HepG2 (cell line): ENCODE measurements around the gene RAP2A. TPM values are rescaled to one million over a fixed set of nuclear protein-coding genes. Genes with fewer than 3 reads are reported as not detected.

Experiments
- ATAC-seq: fragments of 200-7000 bp; cut with Tn5 transposase; 3 replicates; pipeline ENCODE4 v1.9.1; 2020; ENCODE audit warnings: mild to moderate bottlenecking, moderate library complexity
- BruUV-seq: library from RNA; stranded (reverse); fragments of 400-500 nt; replicated peaks from 2 replicates; lab custom pipeline; 2021; lab: Mats Ljungman, UMichigan
- CTCF ChIA-PET: fragments of 300-600 bp; formaldehyde crosslinking; extraction: SDS; loops from one replicate; lab custom pipeline; 2021; ENCODE audit warnings: low total read pairs, inconsistent platforms, low intra/inter-chr PET ratio; lab: Yijun Ruan, JAX
- POLR2A ChIA-PET: fragments of 350-600 bp; sonication (Branson Sonifier 250); formaldehyde crosslinking; loops from one replicate; lab custom pipeline; 2020; ENCODE audit warnings: antibody characterized with exemption, inconsistent platforms; lab: Yijun Ruan, JAX
- DNase-seq: peaks from one replicate; pipeline ENCODE4 v3.0.0-alpha.2; 2015; ENCODE audit warnings: low spot score
- FAIRE-seq: peaks from 3 replicates; lab custom pipeline; 2011; peaks lifted over from hg19 to GRCh38; lab: Jason Lieb, UNC
- H2AFZ ChIP-seq: one replicate; pipeline ENCODE4 v1.6.1; 2011; ENCODE audit warnings: low read length, inconsistent platforms
- H3K27ac ChIP-seq: fragments of 300-600 bp; 3 replicates; pipeline ENCODE4 v1.8.0; 2011; ENCODE audit warnings: mixed run types, mild to moderate bottlenecking, mixed read lengths, low read length, inconsistent platforms; ENCODE audit not compliant: insufficient read depth; ENCODE audit errors: extremely low read length
- H3K27me3 ChIP-seq, 2 experiments: fragments of 200-600 bp in 1 of 2; 2 replicates in 1 of 2; 3 replicates in 1 of 2; pipeline versions ENCODE4 v1.6.0 to v1.8.0; 2011; ENCODE audit warnings: low read length in 2 of 2, mild to moderate bottlenecking in 2 of 2, moderate library complexity in 2 of 2, inconsistent platforms in 1 of 2; ENCODE audit not compliant: insufficient read depth in 2 of 2, control insufficient read depth in 1 of 2
- H3K36me3 ChIP-seq, 2 experiments: fragments of 200-600 bp in 1 of 2; replicated peaks in 1 of 2; 2 replicates in 1 of 2; 3 replicates in 1 of 2; pipeline versions ENCODE4 v1.5.1 to v1.8.0; 2011; ENCODE audit warnings: low read length in 2 of 2, inconsistent platforms in 1 of 2; ENCODE audit not compliant: insufficient read depth in 2 of 2, control insufficient read depth in 1 of 2
- H3K4me1 ChIP-seq: 2 replicates; pipeline ENCODE4 v1.5.1; 2012; ENCODE audit warnings: low read length, inconsistent platforms; ENCODE audit not compliant: insufficient read depth
- H3K4me2 ChIP-seq: 2 replicates; pipeline ENCODE4 v1.6.0; 2011; ENCODE audit warnings: low read depth, low read length, inconsistent platforms
- H3K4me3 ChIP-seq, 3 experiments: fragments of 200-600 bp in 1 of 3; sonication (generic), shearing (Covaris generic) in 1 of 3; replicated peaks in 1 of 3; 2 replicates each; pipeline ENCODE4 v1.5.1; 2011 to 2016; ENCODE audit warnings: low read length in 3 of 3, inconsistent platforms in 2 of 3, low read depth in 2 of 3, mild to moderate bottlenecking in 2 of 3, control low read depth in 1 of 3, mixed read lengths in 1 of 3; ENCODE audit not compliant: insufficient read depth in 1 of 3
- H3K79me2 ChIP-seq: one replicate; pipeline ENCODE4 v1.6.1; 2011; ENCODE audit warnings: low read length, inconsistent platforms; ENCODE audit not compliant: insufficient read depth
- H3K9ac ChIP-seq: 2 replicates; pipeline ENCODE4 v1.6.0; 2011; ENCODE audit warnings: mild to moderate bottlenecking, low read depth, low read length, inconsistent platforms; ENCODE audit not compliant: insufficient read depth
- H3K9me3 ChIP-seq: 2 replicates; pipeline ENCODE4 v1.5.1; 2012; ENCODE audit warnings: mild to moderate bottlenecking, low read length
- H4K20me1 ChIP-seq: 2 replicates; pipeline ENCODE4 v1.6.0; 2011; ENCODE audit warnings: inconsistent platforms, mild to moderate bottlenecking, low read length, moderate library complexity; ENCODE audit not compliant: insufficient read depth
- BRCA1 ChIP-seq: sonication (generic); formaldehyde crosslinking; IDR thresholded peaks from 2 replicates; pipeline ENCODE4 v1.4.0; 2020; ENCODE audit warnings: missing genetic modification reagents
- CEBPB ChIP-seq: IDR thresholded peaks from 2 replicates; pipeline ENCODE4 v1.6.1; 2011; ENCODE audit warnings: low read depth, low read length, improper control_type of control experiment, borderline replicate concordance
- WGBS: methylation state at CpG from one replicate; pipeline ENCODE4 v1.1.6; 2017; ENCODE audit warnings: low lambda C conversion rate; 5-methylcytosine and 5-hydroxymethylcytosine counted together
- in situ Hi-C: cut with HindIII; loops from 2 replicates; pipeline ENCODE4 v1.10.0; 2017; ENCODE audit warnings: low pct_unique_long_range_greater_than_20kb; ENCODE audit not compliant: extremely low pct_ligation_motif_present
- intact Hi-C: fragments of 100-400 bp; cut with micrococcal nuclease; formaldehyde crosslinking; loops from one replicate; pipeline ENCODE4 v1.10.0; 2022; ENCODE audit not compliant: unreplicated experiment
- polyA plus RNA-seq, 8 experiments: library from polyadenylated mRNA; depleted of rRNA in 3 of 8; stranded (reverse) in 7 of 8; unstranded in 1 of 8; fragments of >200 nt; fragmentation: Illumina TruSeq in 4 of 8; extraction: Trizol in 4 of 8; gene quantifications; 2 replicates each; pipeline versions ENCODE4 v1.2.1 to v1.2.3, GENCODE V29; 2011 to 2016; ENCODE audit warnings: low read depth in 4 of 8, missing spikeins in 1 of 8, mixed read lengths in 1 of 8; ENCODE audit not compliant: insufficient read depth in 1 of 8
- total RNA-seq, 5 experiments: library from RNA; depleted of rRNA; stranded (reverse); fragments of >200 nt; fragmentation: Illumina TruSeq; extraction: Trizol; gene quantifications; 2 replicates each; pipeline ENCODE4 v1.2.3, GENCODE V29; 2016; ENCODE audit warnings: low read depth in 1 of 5
- TF ChIP-seq, protein P1 (sequence below), 2 experiments: sonication (generic) in 1 of 2; formaldehyde crosslinking in 1 of 2; IDR thresholded peaks; 2 replicates each; pipeline versions ENCODE4 v1.6.1 to v1.9.0; 2014 to 2022; ENCODE audit warnings: antibody characterized with exemption in 1 of 2, borderline replicate concordance in 1 of 2, inconsistent platforms in 1 of 2, low read depth in 1 of 2, missing genetic modification reagents in 1 of 2

The RAP2A gene
- total and polyA plus RNA-seq, 2 of the 13 experiments (the other 11 are each of a cell fraction or from before 2014, with no cell fraction given) = 9.9 to 23.1 TPM

DNA sequence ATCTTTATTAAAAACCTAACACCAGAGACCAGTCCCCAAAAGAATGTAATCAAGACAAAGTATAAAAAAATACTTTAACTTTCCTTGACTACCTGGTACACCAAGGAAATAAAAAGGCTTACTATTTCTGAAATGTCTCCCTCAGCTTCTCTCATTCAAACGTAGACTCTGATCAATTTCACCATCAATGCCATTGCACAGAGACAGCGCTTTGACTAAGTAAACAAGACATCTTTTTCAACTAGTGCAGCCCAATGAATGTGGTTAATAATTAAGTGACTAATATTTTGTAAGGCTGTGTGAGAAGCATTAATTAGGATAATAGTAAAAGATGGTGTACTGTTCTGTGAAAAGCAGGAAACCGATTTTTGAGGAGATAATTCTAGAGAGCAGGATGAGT lies 7.3 kb upstream of the RAP2A start (continued):
- TF ChIP-seq, protein P1, sequence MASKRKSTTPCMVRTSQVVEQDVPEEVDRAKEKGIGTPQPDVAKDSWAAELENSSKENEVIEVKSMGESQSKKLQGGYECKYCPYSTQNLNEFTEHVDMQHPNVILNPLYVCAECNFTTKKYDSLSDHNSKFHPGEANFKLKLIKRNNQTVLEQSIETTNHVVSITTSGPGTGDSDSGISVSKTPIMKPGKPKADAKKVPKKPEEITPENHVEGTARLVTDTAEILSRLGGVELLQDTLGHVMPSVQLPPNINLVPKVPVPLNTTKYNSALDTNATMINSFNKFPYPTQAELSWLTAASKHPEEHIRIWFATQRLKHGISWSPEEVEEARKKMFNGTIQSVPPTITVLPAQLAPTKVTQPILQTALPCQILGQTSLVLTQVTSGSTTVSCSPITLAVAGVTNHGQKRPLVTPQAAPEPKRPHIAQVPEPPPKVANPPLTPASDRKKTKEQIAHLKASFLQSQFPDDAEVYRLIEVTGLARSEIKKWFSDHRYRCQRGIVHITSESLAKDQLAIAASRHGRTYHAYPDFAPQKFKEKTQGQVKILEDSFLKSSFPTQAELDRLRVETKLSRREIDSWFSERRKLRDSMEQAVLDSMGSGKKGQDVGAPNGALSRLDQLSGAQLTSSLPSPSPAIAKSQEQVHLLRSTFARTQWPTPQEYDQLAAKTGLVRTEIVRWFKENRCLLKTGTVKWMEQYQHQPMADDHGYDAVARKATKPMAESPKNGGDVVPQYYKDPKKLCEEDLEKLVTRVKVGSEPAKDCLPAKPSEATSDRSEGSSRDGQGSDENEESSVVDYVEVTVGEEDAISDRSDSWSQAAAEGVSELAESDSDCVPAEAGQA (IDR thresholded peaks at IDR 0.05; ENCODE audit: low read depth) = no peak
- TF ChIP-seq, protein P1 (CRISPR knock-in tag; IDR thresholded peaks at IDR 0.05; ENCODE audit: borderline replicate concordance) = no peak

DNA sequence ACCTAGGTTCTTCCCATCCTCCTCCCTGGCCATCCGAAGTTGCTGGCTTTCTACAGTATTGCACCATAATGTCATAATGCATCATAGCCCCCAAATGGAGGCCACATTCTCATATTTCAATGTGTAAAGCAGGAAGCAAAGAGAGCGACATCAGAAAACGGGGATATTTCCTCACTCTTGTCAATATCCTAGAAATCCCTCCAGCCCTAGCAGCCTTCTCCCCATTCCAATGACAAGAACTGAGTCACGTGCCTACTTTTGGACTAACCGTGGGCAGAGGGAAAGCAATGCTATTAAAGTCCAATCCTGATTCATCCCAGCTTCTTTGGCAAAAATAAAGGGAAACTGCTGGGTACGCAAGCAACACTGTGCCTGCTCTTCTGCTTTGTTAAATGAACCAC lies 4.3 kb upstream of the RAP2A start:
- no peak for ATAC-seq
- Histone ChIP-seq H3K4me1 (peaks cover 39% of the 10 kb centered on the region), H3K79me2 (peaks cover 4% of the 10 kb centered on the region), H3K9ac (no peak overlapping the region), H3K4me3 (no peak overlapping the region), H3K4me2 (no peak overlapping the region), H3K27ac (no peak overlapping the region), H3K9me3 (no peaks in the 10 kb centered on the region), H3K36me3 (no peaks in the 10 kb centered on the region), H2AFZ (no peak overlapping the region), H3K27me3 (no peaks in the 10 kb centered on the region), H4K20me1 (no peaks in the 10 kb centered on the region)
- in situ Hi-C loops = loop anchor here (5.0 kb wide), 1 partner anchor 148 kb away; no protein-coding TSS in a partner anchor
- 74% methylated on average over 6 of the region's 6 CpGs for WGBS
- DNase-seq = no peak
- ChIA-PET CTCF (no interaction called here), POLR2A (no interaction called here)
- no peak for TF ChIP-seq BRCA1 (CRISPR knock-in tag)
- peak; percentile 50 for TF ChIP-seq CEBPB
- intact Hi-C loops = loop anchor here (10.0 kb wide), 1 partner anchor 205 kb away; the partner anchor contains the start of gene MBNL2
- no peak for FAIRE-seq
- no TSS peak for BruUV-seq
